Peyer's patch (tissue), 4 donors: ENCODE results near the gene PEX6. TPM values are rescaled to one million over a fixed set of nuclear protein-coding genes. Genes with fewer than 3 reads are reported as not detected.

Source experiments
- DNase-seq, 3 donors: peaks; one replicate each; pipeline ENCODE4 v3.0.0-alpha.2; 2017 to 2019
- H3K27ac ChIP-seq, 4 donors: fragments of 200-600 bp; sonication (generic); one replicate each; pipeline ENCODE4 v1.5.1; 2016 to 2019
- H3K27me3 ChIP-seq, 2 donors: fragments of 200-600 bp; sonication (generic); one replicate each; pipeline ENCODE4 v1.5.1; 2019
- H3K36me3 ChIP-seq, 3 donors: fragments of 200-600 bp; sonication (generic); one replicate each; pipeline ENCODE4 v1.5.1; 2016 to 2019
- H3K4me1 ChIP-seq, 4 donors: fragments of 200-600 bp; sonication (generic); one replicate each; pipeline ENCODE4 v1.5.1; 2016 to 2019
- H3K4me3 ChIP-seq, 4 donors: fragments of 200-600 bp; sonication (generic); 1 replicate in 3 of 4; 2 replicates in 1 of 4; pipeline ENCODE4 v1.5.1; 2016 to 2019; ENCODE audit warnings: mild to moderate bottlenecking in 1 of 4
- H3K9me3 ChIP-seq, 4 donors: fragments of 200-600 bp; sonication (generic); one replicate each; pipeline ENCODE4 v1.5.1; 2016 to 2019; ENCODE audit warnings: mild to moderate bottlenecking in 1 of 4
- POLR2A ChIP-seq, 2 donors: fragments of 450-650 bp; IDR thresholded peaks; one replicate each; pipeline ENCODE4 v1.5.1; 2017; ENCODE audit warnings: antibody characterized with exemption in 2 of 2, mild to moderate bottlenecking in 2 of 2, moderate library complexity in 2 of 2
- total RNA-seq, 4 donors: library from RNA; depleted of rRNA; stranded (reverse); fragments of >200 nt; gene quantifications; one replicate each; pipeline ENCODE4 v1.1.0, GENCODE V29; 2016
- TF ChIP-seq, protein P1 (sequence below), 6 experiments: fragments of 450-650 bp in 4 of 6; fragments of 200-600 bp in 2 of 6; sonication (generic) in 1 of 6; IDR thresholded peaks; one replicate each; pipeline ENCODE4 v1.5.1; 2017 to 2019; ENCODE audit warnings: antibody characterized with exemption in 6 of 6, mild to moderate bottlenecking in 3 of 6, moderate library complexity in 1 of 6

PEX6 gene
- total RNA-seq, 4 donors from 2014 or later = 19.0 to 61.3 (median 39.0) TPM

DNA sequence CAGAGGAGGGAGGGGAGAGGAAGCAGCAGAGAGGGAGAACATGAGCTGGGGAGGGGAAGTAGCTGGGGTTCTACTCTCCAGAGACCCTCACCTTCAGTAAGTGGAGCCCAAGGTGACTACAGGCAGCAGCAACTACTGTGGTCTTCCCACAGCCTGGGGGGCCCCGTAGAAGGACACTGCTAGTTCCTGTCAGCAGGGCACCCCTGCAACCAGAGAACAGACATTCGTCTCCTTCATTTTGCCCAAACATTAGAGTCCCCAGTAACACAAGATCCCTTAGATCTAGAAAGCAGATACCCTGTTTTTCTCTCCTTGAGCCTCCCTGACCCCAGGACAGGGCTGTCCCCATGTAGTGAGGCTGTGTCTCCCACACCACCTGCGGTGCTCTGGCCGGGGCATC, 10.2 kb downstream of the PEX6 start:
- H3K4me1 ChIP-seq = no peaks in the 10 kb centered on the region
- no peak for DNase-seq

DNA sequence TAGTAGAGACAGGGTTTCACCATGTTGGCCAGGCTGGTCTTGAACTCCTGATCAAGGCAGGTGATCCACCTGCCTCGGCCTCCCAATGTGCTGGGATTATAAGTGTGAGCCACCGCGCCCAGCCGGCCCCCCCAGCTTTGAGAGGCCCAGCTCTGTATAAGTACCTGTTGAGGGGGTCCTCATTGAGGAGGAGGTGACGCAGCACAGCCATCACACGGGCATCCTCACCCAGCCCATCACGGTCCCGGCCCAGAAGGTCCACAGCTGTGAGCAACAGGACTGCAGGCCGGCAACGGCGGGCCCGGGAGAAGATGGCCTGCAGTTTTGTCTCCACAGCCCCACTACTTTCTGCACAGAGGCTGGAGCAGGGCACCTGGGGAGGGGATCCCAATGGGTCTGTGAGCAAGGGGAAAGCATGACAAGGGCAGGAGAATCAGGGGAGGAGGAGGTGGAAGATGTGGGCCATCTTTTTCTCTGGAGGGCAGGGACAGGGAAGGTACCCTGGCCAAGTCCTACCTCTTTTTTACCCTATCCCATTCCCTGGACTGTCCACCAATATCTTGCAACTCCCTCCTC, 10.8 kb downstream of the PEX6 start:
- Histone ChIP-seq H3K27ac (no peak overlapping the region), H3K4me1 (no peaks in the 10 kb centered on the region), H3K36me3 (peaks cover 0 to 54% (median 0%) of the 10 kb centered on the region in 3 donors), H3K9me3 (no peaks in the 10 kb centered on the region), H3K27me3 (no peaks in the 10 kb centered on the region), H3K4me3 (no peak overlapping the region)
- TF ChIP-seq, protein P1, sequence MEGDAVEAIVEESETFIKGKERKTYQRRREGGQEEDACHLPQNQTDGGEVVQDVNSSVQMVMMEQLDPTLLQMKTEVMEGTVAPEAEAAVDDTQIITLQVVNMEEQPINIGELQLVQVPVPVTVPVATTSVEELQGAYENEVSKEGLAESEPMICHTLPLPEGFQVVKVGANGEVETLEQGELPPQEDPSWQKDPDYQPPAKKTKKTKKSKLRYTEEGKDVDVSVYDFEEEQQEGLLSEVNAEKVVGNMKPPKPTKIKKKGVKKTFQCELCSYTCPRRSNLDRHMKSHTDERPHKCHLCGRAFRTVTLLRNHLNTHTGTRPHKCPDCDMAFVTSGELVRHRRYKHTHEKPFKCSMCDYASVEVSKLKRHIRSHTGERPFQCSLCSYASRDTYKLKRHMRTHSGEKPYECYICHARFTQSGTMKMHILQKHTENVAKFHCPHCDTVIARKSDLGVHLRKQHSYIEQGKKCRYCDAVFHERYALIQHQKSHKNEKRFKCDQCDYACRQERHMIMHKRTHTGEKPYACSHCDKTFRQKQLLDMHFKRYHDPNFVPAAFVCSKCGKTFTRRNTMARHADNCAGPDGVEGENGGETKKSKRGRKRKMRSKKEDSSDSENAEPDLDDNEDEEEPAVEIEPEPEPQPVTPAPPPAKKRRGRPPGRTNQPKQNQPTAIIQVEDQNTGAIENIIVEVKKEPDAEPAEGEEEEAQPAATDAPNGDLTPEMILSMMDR (IDR thresholded peaks at IDR 0.05) = no peak
- no peak for TF ChIP-seq POLR2A (IDR thresholded peaks at IDR 0.05)
- no peak for DNase-seq

More for the DNA sequence above, 10.2 kb downstream of the PEX6 start:
- Histone ChIP-seq H3K27ac (no peak overlapping the region), H3K4me3 (no peak overlapping the region), H3K36me3 (peaks cover 0 to 49% (median 0%) of the 10 kb centered on the region in 3 donors), H3K27me3 (no peaks in the 10 kb centered on the region), H3K9me3 (no peaks in the 10 kb centered on the region)
- TF ChIP-seq, protein P1 (IDR thresholded peaks at IDR 0.05) = no peak
- TF ChIP-seq POLR2A (IDR thresholded peaks at IDR 0.05) = no peak

DNA sequence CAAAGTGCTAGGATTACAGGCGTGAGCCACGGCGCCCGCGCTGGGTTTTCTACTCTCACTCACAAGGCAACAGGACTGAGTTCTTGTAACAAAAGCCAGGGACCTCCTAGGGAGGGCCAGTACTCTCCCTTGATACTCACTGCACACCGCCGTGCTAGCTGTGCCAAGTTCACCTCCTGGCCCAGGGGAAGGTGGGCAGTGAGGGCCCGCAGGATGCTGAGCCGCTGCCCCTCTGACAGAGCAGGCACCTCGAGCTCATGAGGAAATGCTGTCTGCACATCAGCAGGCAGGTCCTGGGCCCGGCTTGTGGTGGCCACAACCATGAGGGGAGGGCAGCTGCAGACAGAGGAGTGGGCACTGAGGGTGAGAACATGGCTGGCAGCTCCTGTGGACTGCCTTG, 11.8 kb downstream of the PEX6 start:
- H3K4me1 ChIP-seq = no peaks in the 10 kb centered on the region
- no peaks in the 10 kb centered on the region for H3K27me3 ChIP-seq
- no peak for DNase-seq
- H3K27ac ChIP-seq = no peak overlapping the region
- H3K4me3 ChIP-seq = no peak overlapping the region
- TF ChIP-seq, protein P1 (IDR thresholded peaks at IDR 0.05) = no peak
- TF ChIP-seq POLR2A (IDR thresholded peaks at IDR 0.05) = no peak
- peaks cover 0 to 61% (median 0%) of the 10 kb centered on the region in 3 donors for H3K36me3 ChIP-seq
- H3K9me3 ChIP-seq = no peaks in the 10 kb centered on the region

DNA sequence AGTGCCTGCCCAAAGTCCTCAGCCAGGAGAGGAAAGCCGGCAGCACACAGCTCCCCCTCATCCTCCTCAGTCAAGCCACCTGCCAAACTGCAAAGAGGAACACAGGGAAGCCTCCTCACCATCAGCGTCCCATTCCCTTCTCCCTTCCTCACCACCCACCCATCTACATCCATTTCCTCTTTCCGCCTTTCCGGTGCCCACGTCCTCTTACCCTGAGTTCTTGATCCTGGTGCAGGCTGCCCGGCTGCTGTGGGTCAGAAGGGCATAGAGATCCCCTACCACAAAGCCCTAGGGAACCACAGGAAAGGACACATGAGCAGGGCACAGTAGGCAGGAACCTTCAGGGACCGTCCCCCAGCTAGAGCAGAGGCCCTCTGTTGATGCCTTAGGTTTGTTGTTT, 12.4 kb downstream of the PEX6 start:
- TF ChIP-seq POLR2A (IDR thresholded peaks at IDR 0.05) = no peak
- TF ChIP-seq, protein P1 (IDR thresholded peaks at IDR 0.05) = no peak
- Histone ChIP-seq H3K36me3 (peaks cover 0 to 67% (median 0%) of the 10 kb centered on the region in 3 donors), H3K4me1 (no peaks in the 10 kb centered on the region), H3K9me3 (no peaks in the 10 kb centered on the region), H3K27me3 (no peaks in the 10 kb centered on the region), H3K27ac (no peak overlapping the region), H3K4me3 (no peak overlapping the region)
- DNase-seq = no peak

DNA sequence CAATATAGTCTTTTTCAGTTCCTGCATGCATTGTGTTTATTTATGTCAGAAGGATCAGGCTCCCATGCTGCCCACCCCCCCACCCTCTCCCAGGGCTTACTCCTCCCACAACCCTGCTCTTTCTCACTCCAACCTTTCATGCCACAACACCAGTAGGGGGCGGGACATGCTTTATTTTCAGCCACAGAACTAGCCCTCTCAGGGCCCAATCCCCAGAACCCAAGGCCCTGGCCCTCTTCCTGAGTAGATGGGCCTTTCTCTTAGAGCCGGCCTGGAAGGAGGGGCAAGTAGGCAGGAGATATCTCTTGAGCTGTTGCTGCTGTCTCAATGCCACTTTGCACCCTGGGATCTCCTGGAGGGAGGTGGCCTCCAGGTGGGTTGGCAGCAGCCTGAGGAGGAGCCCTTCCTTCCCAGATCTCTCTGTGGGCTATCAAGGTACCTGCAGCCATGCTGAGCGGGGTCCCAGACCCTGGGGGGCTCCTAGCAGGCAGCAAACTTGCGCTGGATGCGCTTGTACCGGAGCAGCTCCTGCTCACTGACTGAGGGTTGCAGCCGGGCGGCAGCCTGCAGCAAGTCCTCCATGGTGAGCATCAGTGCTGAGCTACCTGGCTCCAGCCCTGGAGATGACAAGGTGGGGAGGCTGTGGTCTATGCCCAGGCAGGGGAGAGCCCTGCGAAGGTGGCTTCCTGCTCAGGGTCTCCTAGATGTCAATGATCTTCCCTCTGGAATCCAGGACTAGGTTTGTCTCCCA, 15.0 kb downstream of the PEX6 start:
- no peaks in the 10 kb centered on the region for H3K9me3 ChIP-seq

More for the DNA sequence above, 15.0 kb downstream of the PEX6 start:
- no peaks in the 10 kb centered on the region for H3K27me3 ChIP-seq
- peaks cover 0 to 64% (median 0%) of the 10 kb centered on the region in 3 donors for H3K36me3 ChIP-seq
- peaks cover 3 to 16% (median 9%) of the 10 kb centered on the region in 4 donors for H3K4me1 ChIP-seq
- H3K4me3 ChIP-seq = no peak overlapping the region
- peak in 1 of 3 donors; percentile 60 for DNase-seq
- no peak overlapping the region for H3K27ac ChIP-seq
- TF ChIP-seq, protein P1 (IDR thresholded peaks at IDR 0.05) = peak in 3 of 6 experiments; percentile 11 to 41 (median 22)
- no peak for TF ChIP-seq POLR2A (IDR thresholded peaks at IDR 0.05)
